SH-SY5Y (cell line): ENCODE results near the gene SLC6A12.

ENCODE experiments used
- GATA2 ChIP-seq: IDR thresholded peaks from 2 replicates; pipeline ENCODE4 v1.6.1; 2011; ENCODE audit warnings: mild to moderate bottlenecking, low read depth, low read length
- GATA3 ChIP-seq: IDR thresholded peaks from 2 replicates; pipeline ENCODE4 v1.6.1; 2011; ENCODE audit warnings: low read depth, mild to moderate bottlenecking, low read length, moderate library complexity

The SLC6A12 gene

DNA sequence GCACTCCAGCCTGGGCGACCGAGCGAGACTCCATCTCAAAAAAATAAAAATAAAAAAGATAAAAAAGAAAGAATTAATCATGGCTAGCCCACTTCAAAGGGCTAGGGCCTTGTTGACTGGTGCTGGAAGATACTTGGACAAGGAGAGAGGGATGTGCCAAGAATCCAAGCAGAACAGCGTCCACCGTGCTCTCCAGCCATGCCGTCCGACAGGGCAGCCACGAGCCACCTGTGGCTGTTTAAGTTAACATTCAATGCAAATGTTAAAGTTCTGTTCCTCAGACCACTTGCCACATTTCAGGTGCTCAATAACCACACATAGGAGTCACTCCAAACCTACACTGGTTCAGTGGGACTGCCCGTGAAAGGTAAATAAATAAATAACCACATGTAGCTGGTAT is 27.3 kb upstream of the SLC6A12 start:
- no peak for TF ChIP-seq GATA2
- no peak for TF ChIP-seq GATA3

DNA sequence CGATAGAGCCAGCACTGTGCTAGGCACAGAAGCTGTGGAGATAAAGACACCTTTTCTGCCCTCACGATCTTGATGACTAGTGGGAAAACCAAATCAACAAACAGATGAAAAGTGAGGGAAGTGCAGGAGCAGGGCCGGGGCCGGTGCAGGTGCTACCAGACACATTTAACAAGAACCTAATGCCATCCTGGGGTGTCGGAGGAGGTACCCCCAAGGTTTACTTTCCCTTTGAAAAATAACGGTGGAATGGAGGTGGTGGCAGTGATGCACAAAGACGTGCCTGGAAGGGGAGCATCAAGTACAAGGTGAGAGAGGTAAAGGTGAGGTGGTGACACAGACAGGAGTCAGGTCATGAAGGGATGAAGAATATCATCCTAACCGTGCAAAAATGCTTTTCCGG is 26.6 kb upstream of the SLC6A12 start:
- TF ChIP-seq GATA3 (no peak), GATA2 (no peak)

DNA sequence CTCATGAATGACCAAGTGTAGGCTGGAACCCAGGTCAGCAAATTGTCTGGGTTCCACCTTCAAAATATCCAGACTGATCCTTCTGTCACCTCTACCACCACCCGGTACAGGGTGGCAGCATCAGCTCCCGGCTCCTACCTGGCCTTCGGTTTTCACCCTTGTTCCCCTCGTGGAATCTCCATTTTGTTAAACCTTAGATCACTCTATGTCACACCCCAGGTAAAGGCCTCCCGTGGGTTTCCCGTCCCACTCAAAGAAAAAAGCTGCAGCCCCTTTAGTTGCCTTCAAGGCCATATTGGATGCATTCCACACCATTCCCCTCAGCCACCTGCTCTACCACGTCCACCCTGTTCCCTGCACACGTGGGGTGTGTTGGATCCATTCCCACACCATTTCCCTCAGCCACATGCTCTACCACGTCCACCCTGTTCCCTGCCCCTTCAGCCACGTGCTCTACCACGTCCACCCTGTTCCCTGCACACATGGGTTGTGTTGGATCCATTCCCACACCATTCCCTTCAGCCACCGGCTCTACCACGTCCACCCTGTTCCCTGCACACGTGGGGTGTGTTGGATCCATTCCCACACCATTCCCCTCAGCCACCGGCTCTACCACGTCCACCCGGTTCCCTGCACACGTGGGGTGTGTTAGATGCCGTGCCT is 24.9 kb upstream of the SLC6A12 start:
- TF ChIP-seq GATA3 (no peak), GATA2 (no peak)

DNA sequence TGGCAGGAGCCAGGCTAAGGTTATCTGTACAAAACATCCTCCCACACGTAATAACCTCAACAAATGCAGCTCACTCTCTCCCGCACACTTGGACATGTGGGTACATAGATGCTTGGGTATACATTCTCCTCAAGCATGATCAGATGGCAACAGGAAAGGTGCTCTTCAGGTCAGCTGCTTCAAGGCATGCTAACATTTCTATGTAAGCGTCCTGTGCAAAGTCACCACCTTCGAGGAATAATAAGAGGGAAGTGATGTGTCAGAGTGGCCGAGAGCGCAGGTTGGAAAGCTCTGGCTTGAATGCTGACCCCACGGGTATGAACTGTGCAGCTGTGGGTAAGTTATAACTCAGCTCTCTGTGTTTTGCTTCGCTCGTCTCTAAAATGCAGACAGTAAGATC is 24.2 kb upstream of the SLC6A12 start:
- TF ChIP-seq GATA2 (no peak), GATA3 (no peak)

DNA sequence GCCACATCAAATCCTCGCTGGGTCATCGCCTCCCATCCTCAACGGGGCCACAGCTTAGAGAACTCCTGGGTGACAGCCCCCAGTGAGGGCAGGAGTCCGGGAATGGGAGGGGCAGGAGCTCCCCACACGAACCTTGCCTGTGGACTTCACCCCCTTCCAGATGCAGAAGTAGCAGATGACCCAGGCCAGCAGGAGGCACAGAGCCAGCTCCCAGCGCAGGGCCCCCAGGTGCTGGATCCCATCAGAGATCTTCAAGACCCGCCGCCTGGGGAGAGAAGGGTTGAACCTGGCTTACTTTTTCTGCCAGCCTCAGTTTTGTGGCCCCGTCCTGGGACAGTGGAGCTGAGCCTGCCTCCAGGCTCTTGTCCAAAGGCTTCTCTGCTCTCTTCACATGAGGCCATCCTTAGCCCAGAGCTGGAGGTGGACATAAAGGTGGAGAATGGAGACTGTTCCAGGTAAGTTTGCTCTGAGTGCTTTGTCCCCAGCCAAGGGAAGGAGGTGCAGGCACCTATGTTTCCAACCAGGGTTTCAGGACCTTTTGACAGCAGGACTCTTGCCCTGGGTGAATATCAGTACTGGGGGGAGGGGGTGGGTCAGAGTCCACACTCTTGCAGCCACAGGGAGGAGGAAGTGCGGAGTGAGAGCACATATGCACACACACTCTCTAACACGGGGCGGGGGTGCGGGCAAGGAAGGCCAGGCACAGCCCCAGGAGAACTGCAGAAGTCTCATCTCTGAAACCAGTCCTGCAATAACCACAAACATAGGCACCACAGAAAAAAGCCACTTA is 23.3 kb upstream of the SLC6A12 start:
- TF ChIP-seq GATA2 (no peak), GATA3 (no peak)

DNA sequence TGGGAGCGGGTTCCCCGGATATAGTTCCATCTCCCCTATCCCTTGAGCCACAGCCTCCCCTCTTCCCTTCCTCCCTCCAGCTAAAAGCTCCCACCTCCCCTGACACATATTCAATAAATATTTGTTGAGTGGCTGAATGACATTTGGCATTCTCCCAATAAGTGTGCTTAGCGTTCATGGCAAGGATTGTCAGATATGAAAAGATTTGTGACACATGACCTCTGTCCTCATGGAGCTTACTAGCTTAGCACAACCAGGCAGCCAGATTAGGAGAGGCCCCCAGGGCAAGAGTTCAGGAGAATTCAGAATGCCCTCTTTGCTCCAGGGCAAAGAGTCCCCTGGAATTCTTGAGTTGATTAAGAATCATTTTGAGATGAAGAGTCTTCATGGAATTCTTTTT is 22.5 kb upstream of the SLC6A12 start:
- TF ChIP-seq GATA3 = no peak
- TF ChIP-seq GATA2 = no peak

DNA sequence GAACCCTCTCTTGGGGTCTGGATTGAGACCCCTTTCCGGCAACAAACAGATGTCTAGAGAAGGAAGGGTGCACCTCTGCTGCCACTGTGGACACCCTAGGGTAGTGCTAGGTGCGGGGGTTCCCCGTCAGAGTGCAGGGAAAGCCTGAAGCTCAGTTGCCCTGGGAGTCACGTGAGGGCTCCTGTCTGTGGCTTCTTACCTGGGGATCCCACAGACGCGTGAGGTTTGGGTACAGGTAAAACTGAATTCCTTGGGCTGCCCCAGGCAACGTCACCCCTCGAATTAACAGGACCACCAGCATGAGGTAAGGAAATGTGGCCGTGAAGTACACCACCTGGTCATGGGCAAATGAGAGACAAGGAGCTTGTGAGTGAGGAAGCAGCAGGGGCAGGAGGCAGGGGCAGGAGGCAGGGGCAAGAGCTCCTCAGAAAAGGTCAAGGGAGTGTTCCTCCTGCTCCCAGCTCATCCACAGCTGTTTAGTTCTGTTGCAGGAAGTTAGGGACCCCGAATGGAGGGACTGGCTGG is 21.0 kb upstream of the SLC6A12 start:
- TF ChIP-seq GATA3 (no peak), GATA2 (no peak)

DNA sequence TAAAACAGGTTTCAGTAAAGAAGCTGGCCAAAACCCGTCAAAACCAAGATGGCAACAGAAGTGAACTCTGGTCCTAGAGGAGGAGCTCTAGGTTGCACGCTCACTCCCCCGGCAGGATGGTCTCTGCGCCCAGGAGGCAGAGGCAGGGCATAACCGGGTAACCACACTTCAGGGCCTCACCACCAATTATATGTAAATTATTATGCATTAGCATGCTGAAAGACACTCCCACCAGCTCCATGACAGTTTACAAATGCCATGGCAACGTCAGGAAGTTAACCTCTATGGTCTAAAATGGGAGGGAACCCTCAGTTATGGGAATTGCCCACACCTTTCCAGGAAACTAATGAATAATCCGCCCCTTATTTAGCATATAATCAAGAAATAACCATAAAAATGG is 20.1 kb upstream of the SLC6A12 start:
- TF ChIP-seq GATA2 = no peak
- no peak for TF ChIP-seq GATA3

DNA sequence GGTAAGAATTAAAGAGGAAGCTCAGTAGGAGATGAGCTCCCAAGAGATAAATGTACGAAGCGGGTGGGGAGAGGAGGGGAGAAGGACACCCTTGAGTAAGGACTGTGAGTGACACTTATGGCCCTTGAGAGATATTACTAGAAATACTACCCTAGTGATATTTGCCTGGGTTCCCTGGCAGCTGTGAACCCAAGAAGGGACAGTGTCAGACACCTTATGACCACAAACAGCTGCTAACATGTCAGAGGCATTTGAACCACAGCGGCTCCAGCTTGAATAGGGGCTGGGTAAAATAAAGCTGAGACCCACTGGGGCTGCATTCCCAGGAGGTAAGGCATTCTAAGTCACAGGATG is 19.6 kb upstream of the SLC6A12 start:
- TF ChIP-seq GATA3 (no peak), GATA2 (no peak)

DNA sequence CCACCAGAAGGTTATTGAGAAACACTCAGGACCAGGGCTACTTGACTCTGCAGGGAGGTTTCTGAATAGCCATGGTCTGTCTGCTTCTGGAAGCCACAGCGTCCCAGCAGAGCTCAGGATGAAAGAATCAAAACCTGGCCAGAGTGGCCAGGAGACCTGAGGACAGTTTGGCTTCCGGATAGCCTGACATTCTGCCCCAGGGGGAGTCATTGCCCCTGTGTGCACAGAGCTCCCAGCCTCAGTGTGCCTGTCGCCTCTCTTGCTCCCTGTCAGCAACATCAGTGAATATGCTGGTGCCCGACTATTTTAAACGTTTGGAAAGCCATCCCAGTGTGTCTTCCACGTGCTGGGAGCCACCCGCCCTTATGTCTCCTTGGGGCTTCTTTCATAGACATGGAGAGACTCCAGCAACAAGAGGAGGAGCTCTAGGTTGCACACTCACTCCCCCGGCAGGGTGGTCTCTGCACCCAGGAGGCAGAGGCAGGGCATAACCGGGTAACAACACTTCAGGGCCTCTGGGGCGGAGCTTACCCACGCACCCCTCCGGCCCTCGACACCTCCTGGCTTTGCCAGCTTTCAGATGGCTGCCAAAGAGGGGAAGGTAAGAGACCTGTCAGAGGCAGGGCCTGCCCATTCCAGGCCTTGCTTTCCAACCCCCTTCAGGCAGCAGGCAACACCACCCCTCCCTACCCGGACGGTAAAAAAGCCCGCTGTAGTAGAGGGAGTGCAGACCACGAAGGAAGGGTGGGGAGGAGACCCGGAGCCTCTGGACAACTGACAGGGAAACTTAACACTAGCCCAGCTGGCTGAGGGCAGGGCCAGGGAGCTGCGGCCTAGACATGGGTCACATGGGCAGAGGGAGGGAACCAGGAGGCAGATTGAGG is 19.0 kb upstream of the SLC6A12 start:
- no peak for TF ChIP-seq GATA3
- TF ChIP-seq GATA2 = no peak

DNA sequence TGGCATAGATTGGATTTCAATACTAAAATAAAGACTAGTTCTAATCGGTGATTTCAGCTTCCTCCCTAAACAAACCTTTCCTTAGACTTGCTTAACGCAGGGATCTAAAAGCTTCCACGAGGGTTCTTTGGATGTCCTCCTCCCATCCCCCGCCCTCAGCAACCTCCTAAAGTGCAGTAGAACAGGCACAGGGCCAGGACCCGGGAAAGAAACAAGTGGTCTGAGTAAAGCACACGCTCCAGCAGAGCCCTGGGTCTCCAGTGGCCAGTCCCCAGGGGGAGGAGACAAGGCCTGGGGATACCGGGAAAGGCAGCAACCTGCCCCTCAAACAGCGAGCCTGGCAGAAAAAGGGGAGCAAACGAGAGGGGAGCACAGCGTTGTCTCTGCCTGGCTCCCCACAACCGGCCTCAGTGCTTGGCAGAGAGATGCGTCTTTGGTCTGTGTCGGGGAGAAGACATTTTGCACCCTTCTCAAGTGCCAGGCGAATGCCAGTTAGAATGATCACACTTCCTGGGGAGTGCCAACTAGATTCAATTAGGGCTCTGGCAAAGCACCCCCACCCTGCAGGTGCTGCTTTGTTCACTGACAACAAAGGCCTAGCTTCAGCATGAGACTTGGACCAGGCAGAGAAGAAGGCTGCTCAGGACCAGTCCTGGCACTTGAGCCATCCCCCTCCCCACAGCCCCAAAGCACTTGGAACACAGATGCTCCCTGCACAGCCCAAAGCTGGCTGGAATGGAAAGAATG is 17.1 kb upstream of the SLC6A12 start:
- TF ChIP-seq GATA3 (no peak), GATA2 (no peak)

DNA sequence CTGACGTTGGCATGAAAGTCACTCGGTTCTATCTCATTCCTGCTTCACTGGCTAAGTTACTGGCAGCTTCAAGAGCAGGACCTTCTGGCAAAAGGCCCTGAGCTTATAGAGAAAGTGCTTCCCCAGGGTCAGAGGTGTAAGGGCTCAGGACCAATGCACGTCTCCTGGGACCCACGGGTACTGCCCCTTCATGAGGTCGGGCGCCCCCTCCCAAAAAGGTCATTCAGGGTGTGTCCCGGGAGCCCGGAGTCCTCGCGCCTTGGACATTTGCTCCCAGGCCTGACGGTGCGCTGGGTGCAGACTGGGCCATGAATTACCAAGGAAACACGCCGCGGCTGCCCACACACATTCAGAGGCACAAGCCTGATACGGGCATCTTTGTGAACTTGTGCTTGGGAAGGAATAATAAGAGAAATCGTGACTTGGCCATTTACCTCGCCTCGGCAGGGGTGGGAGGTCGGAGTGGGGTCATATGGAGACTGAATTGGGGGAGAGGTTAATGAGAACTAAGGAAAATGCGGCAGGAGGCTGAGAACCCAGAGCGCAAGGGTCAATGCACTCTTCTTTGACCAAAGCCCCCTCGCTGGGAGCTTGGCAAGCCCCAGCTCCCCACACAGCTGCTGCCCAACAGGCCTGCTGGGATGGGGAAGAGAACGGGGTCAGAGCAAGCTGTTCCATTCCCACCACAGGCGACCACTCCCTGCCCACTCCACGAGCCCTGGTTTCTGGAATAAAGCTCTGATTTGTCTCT is 15.7 kb upstream of the SLC6A12 start:
- TF ChIP-seq GATA2 = no peak
- TF ChIP-seq GATA3 = no peak

DNA sequence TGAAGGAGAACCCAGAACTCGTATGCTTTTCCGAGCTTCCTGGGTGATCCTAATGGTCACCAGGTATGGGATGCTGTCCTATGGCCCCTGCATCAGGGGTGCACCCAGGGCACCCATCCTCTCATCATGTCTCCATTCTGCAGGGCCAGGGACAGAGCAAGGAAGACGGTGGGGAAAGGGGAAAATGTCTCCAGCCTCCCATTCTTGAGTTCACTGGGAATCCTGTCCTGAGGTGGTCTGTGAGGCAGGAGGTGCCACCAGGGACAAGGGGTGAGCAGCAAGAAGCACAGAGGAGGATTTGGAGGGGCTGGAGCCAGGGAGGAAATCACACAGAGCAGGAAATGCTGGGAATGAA is 14.9 kb upstream of the SLC6A12 start:
- TF ChIP-seq GATA3 (no peak), GATA2 (no peak)
